HepG2 (cell line): ENCODE measurements around the gene MEG3. TPM values are rescaled to one million over a fixed set of nuclear protein-coding genes. Genes with fewer than 3 reads are reported as not detected.

Experiments used
- AGO2 ChIP-seq: fragments of 200-400 bp; formaldehyde crosslinking; optimal IDR thresholded peaks from 2 replicates; pipeline ENCODE3; 2017; ENCODE audit warnings: mild to moderate bottlenecking, low read depth, low read length, moderate library complexity
- HDAC1 ChIP-seq: sonication (generic); formaldehyde crosslinking; IDR thresholded peaks from 2 replicates; pipeline ENCODE4 v1.5.1; 2020; ENCODE audit warnings: mild to moderate bottlenecking, missing genetic modification reagents
- RAD21 ChIP-seq: fragments of 450-650 bp; formaldehyde crosslinking; IDR thresholded peaks from 2 replicates; pipeline ENCODE4 v1.5.0; 2020; ENCODE audit warnings: mild to moderate bottlenecking
- ZNF292 ChIP-seq: sonication (generic); formaldehyde crosslinking; IDR thresholded peaks from 2 replicates; pipeline ENCODE4 v1.8.1; 2022; ENCODE audit warnings: mild to moderate bottlenecking, low read depth, missing genetic modification reagents, borderline replicate concordance
- ZSCAN25 ChIP-seq: sonication (generic); formaldehyde crosslinking; IDR thresholded peaks from 2 replicates; pipeline ENCODE4 v1.8.0; 2022; ENCODE audit warnings: mild to moderate bottlenecking, missing genetic modification reagents
- polyA plus RNA-seq, 8 experiments: library from polyadenylated mRNA; depleted of rRNA in 3 of 8; stranded (reverse) in 7 of 8; unstranded in 1 of 8; fragments of >200 nt; fragmentation: Illumina TruSeq in 4 of 8; extraction: Trizol in 4 of 8; gene quantifications; 2 replicates each; pipeline versions ENCODE4 v1.2.1 to v1.2.3, GENCODE V29; 2011 to 2016; ENCODE audit warnings: low read depth in 4 of 8, missing spikeins in 1 of 8, mixed read lengths in 1 of 8; ENCODE audit not compliant: insufficient read depth in 1 of 8
- total RNA-seq, 5 experiments: library from RNA; depleted of rRNA; stranded (reverse); fragments of >200 nt; fragmentation: Illumina TruSeq; extraction: Trizol; gene quantifications; 2 replicates each; pipeline ENCODE4 v1.2.3, GENCODE V29; 2016; ENCODE audit warnings: low read depth in 1 of 5
- TF ChIP-seq, protein P1 (sequence below): sonication (generic); formaldehyde crosslinking; IDR thresholded peaks from 2 replicates; pipeline ENCODE4 v1.4.0; 2020; ENCODE audit warnings: missing genetic modification reagents
- TF ChIP-seq, protein P2 (sequence below): sonication (generic); formaldehyde crosslinking; IDR thresholded peaks from 2 replicates; pipeline ENCODE4 v1.5.1; 2020; ENCODE audit warnings: mild to moderate bottlenecking, missing genetic modification reagents, moderate library complexity
- TF ChIP-seq, protein P3 (sequence below): sonication (generic); formaldehyde crosslinking; IDR thresholded peaks from 2 replicates; pipeline ENCODE4 v1.8.1; 2022; ENCODE audit warnings: low read depth, mild to moderate bottlenecking, missing genetic modification reagents
- TF ChIP-seq, protein P4 (sequence below): sonication (generic); formaldehyde crosslinking; IDR thresholded peaks from one replicate; pipeline ENCODE4 v1.5.1; 2020; ENCODE audit warnings: mild to moderate bottlenecking, missing genetic modification reagents; ENCODE audit errors: not compliant biosample characterization

The MEG3 gene
- total and polyA plus RNA-seq, 2 of the 13 experiments (the other 11 are each of a cell fraction or from before 2014, with no cell fraction given), result 0.17 TPM; not detected in 1

DNA sequence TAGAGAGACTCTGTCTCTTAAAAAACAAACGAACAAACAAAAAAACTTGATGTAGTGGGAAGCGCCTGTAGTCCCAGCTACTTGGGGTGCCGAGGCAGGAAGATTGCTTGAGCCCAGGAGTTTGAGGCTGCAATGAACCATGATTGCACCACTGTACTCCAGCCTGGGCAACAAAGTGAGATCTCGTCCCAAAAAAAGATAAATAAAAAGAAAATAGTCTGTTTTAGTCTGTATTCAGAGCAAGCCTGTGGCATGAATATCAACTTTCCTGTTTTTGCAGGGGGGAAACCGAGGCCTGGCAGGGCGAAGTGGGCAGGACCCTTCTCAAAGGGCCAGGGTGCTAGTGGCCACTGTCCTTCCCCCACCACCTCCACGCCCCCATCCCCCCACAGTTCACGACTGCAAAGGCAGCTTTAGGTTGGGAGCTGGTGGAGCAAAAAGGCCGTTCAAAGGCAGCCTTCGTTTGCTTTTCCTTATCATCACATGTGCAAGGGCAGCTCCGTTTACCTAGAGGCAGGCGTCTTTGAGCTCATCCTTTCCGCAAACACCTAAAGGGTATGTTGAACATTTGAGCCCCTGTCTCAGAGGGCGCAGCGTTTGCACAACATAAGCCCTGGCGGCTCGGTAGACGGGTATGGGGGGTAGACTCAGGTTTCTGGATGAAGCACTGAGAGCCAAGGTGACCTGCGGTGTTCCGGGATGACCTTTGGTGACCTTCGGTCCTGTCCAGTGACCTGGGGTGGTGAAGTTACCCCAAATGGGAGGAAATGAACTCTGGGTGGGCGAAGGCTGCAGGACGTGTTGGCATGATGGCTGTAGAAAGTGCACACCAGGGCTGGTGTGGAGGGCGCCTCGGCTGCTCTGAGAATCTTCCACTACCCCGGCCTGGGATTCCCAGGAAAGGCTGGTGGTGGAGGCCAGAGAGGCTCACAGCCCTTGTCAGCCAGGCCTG is 8.7 kb upstream of the MEG3 start (continued):
- TF ChIP-seq, protein P1, sequence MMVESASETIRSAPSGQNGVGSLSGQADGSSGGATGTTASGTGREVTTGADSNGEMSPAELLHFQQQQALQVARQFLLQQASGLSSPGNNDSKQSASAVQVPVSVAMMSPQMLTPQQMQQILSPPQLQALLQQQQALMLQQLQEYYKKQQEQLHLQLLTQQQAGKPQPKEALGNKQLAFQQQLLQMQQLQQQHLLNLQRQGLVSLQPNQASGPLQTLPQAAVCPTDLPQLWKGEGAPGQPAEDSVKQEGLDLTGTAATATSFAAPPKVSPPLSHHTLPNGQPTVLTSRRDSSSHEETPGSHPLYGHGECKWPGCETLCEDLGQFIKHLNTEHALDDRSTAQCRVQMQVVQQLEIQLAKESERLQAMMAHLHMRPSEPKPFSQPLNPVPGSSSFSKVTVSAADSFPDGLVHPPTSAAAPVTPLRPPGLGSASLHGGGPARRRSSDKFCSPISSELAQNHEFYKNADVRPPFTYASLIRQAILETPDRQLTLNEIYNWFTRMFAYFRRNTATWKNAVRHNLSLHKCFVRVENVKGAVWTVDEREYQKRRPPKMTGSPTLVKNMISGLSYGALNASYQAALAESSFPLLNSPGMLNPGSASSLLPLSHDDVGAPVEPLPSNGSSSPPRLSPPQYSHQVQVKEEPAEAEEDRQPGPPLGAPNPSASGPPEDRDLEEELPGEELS (CRISPR knock-in tag), result peak; percentile 93
- peak; percentile 73 for TF ChIP-seq AGO2
- peak; percentile 32; the same call in 1 of the 2 replicates for TF ChIP-seq RAD21
- TF ChIP-seq ZNF292 (CRISPR knock-in tag), result peak; percentile 70; the same call in 1 of the 2 replicates
- TF ChIP-seq, protein P2, sequence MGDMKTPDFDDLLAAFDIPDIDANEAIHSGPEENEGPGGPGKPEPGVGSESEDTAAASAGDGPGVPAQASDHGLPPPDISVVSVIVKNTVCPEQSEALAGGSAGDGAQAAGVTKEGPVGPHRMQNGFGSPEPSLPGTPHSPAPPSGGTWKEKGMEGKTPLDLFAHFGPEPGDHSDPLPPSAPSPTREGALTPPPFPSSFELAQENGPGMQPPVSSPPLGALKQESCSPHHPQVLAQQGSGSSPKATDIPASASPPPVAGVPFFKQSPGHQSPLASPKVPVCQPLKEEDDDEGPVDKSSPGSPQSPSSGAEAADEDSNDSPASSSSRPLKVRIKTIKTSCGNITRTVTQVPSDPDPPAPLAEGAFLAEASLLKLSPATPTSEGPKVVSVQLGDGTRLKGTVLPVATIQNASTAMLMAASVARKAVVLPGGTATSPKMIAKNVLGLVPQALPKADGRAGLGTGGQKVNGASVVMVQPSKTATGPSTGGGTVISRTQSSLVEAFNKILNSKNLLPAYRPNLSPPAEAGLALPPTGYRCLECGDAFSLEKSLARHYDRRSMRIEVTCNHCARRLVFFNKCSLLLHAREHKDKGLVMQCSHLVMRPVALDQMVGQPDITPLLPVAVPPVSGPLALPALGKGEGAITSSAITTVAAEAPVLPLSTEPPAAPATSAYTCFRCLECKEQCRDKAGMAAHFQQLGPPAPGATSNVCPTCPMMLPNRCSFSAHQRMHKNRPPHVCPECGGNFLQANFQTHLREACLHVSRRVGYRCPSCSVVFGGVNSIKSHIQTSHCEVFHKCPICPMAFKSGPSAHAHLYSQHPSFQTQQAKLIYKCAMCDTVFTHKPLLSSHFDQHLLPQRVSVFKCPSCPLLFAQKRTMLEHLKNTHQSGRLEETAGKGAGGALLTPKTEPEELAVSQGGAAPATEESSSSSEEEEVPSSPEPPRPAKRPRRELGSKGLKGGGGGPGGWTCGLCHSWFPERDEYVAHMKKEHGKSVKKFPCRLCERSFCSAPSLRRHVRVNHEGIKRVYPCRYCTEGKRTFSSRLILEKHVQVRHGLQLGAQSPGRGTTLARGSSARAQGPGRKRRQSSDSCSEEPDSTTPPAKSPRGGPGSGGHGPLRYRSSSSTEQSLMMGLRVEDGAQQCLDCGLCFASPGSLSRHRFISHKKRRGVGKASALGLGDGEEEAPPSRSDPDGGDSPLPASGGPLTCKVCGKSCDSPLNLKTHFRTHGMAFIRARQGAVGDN (CRISPR knock-in tag), result peak; percentile 93
- TF ChIP-seq, protein P3, sequence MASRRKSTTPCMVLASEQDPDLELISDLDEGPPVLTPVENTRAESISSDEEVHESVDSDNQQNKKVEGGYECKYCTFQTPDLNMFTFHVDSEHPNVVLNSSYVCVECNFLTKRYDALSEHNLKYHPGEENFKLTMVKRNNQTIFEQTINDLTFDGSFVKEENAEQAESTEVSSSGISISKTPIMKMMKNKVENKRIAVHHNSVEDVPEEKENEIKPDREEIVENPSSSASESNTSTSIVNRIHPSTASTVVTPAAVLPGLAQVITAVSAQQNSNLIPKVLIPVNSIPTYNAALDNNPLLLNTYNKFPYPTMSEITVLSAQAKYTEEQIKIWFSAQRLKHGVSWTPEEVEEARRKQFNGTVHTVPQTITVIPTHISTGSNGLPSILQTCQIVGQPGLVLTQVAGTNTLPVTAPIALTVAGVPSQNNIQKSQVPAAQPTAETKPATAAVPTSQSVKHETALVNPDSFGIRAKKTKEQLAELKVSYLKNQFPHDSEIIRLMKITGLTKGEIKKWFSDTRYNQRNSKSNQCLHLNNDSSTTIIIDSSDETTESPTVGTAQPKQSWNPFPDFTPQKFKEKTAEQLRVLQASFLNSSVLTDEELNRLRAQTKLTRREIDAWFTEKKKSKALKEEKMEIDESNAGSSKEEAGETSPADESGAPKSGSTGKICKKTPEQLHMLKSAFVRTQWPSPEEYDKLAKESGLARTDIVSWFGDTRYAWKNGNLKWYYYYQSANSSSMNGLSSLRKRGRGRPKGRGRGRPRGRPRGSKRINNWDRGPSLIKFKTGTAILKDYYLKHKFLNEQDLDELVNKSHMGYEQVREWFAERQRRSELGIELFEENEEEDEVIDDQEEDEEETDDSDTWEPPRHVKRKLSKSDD, result no peak; the same call in 1 of the 2 replicates
- TF ChIP-seq, protein P4, sequence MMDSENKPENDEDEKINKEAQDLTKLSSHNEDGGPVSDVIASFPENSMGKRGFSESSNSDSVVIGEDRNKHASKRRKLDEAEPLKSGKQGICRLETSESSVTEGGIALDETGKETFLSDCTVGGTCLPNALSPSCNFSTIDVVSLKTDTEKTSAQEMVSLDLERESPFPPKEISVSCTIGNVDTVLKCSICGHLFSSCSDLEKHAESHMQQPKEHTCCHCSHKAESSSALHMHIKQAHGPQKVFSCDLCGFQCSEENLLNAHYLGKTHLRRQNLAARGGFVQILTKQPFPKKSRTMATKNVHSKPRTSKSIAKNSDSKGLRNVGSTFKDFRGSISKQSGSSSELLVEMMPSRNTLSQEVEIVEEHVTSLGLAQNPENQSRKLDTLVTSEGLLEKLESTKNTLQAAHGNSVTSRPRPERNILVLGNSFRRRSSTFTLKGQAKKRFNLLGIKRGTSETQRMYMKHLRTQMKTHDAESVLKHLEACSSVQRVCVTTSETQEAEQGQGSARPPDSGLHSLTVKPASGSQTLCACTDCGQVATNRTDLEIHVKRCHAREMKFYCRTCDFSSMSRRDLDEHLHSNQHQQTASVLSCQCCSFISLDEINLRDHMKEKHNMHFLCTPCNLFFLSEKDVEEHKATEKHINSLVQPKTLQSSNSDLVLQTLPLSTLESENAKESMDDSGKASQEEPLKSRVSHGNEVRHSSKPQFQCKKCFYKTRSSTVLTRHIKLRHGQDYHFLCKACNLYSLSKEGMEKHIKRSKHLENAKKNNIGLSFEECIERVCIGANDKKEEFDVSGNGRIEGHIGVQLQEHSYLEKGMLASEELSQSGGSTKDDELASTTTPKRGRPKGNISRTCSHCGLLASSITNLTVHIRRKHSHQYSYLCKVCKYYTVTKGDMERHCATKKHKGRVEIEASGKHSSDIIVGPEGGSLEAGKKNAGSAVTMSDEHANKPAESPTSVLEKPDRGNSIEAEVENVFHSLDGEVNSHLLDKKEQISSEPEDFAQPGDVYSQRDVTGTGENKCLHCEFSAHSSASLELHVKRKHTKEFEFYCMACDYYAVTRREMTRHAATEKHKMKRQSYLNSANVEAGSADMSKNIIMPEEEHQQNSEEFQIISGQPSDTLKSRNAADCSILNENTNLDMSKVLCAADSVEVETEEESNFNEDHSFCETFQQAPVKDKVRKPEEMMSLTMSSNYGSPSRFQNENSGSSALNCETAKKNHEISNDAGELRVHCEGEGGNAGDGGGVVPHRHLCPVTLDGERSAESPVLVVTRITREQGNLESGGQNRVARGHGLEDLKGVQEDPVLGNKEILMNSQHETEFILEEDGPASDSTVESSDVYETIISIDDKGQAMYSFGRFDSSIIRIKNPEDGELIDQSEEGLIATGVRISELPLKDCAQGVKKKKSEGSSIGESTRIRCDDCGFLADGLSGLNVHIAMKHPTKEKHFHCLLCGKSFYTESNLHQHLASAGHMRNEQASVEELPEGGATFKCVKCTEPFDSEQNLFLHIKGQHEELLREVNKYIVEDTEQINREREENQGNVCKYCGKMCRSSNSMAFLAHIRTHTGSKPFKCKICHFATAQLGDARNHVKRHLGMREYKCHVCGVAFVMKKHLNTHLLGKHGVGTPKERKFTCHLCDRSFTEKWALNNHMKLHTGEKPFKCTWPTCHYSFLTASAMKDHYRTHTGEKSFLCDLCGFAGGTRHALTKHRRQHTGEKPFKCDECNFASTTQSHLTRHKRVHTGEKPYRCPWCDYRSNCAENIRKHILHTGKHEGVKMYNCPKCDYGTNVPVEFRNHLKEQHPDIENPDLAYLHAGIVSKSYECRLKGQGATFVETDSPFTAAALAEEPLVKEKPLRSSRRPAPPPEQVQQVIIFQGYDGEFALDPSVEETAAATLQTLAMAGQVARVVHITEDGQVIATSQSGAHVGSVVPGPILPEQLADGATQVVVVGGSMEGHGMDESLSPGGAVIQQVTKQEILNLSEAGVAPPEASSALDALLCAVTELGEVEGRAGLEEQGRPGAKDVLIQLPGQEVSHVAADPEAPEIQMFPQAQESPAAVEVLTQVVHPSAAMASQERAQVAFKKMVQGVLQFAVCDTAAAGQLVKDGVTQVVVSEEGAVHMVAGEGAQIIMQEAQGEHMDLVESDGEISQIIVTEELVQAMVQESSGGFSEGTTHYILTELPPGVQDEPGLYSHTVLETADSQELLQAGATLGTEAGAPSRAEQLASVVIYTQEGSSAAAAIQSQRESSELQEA, result peak; percentile 55
- peak; percentile 97 for TF ChIP-seq HDAC1 (CRISPR knock-in tag)
- TF ChIP-seq ZSCAN25 (CRISPR knock-in tag), result peak; percentile 84; the same call in 1 of the 2 replicates
